ENCODE results near the gene C17orf67. TPM values are rescaled to one million over a fixed set of nuclear protein-coding genes. Genes with fewer than 3 reads are reported as not detected.

C17orf67 gene
- polyA plus RNA-seq, 1 donor from 2014 or later: 0.15 TPM

DNA sequence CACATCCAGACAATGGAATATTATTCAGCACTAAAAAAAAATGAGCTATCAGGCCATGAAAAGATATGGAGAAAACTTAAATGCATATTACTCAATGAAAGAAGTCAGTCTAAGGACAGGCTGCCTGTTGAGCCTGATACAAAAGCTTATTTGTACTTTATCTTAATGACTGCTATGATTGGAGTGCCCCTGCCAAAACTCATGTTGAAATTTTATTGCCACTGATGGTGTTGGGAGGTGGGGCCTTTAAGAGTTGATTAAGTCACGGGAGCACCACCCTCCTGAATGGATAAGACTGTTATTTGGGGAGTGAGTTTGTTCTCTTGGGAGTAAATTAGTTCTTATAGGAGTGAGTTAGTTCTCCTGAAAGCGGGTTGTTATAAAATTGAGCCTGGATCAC lies 9.9 kb downstream of the C17orf67 start:
- Histone ChIP-seq H3K4me2 (ENCODE audit: low read length) (no peak overlapping the region), H3K9me3 (ENCODE audit: low read length) (no peaks in the 10 kb centered on the region), H3K79me2 (replicated peaks; ENCODE audit: insufficient read depth, low read length) (no peaks in the 10 kb centered on the region), H3K27me3 (ENCODE audit: insufficient read depth, low read depth, low read length) (no peaks in the 10 kb centered on the region), H2AFZ (ENCODE audit: low read depth, low read length) (no peak overlapping the region), H3K4me3 (ENCODE audit: low read length) (no peak overlapping the region), H3K9me2 (ENCODE audit: insufficient read depth, low read length) (no peaks in the 10 kb centered on the region), H3K9ac (ENCODE audit: low read length) (no peak overlapping the region), H4K20me1 (ENCODE audit: insufficient read depth) (no peaks in the 10 kb centered on the region), H3K36me3 (ENCODE audit: insufficient read depth, low read length) (no peaks in the 10 kb centered on the region), H3F3A (ENCODE audit: insufficient read depth, low read length, poor library complexity, severe bottlenecking) (no peaks in the 10 kb centered on the region), H3K27ac (ENCODE audit: low read length) (no peak overlapping the region)
- TF ChIP-seq POLR2AphosphoS5 (IDR thresholded peaks at IDR 0.05) (no peak), CTCF (IDR thresholded peaks at IDR 0.05; ENCODE audit: poor library complexity, severe bottlenecking) (no peak), REST (IDR thresholded peaks at IDR 0.05; ENCODE audit: borderline replicate concordance) (no peak)

- no peaks in the 10 kb centered on the region for H4K20me1 ChIP-seq (ENCODE audit: insufficient read depth)
- no peak overlapping the region for H3K4me3 ChIP-seq (ENCODE audit: low read length)
- H3K79me2 ChIP-seq (replicated peaks; ENCODE audit: insufficient read depth, low read length): no peaks in the 10 kb centered on the region
- no peaks in the 10 kb centered on the region for H3K36me3 ChIP-seq (ENCODE audit: insufficient read depth, low read length)
- H3K27me3 ChIP-seq (ENCODE audit: insufficient read depth, low read depth, low read length): no peaks in the 10 kb centered on the region
- no peaks in the 10 kb centered on the region for H3K9me2 ChIP-seq (ENCODE audit: insufficient read depth, low read length)
- H3K9me3 ChIP-seq (ENCODE audit: low read length): no peaks in the 10 kb centered on the region
- no peaks in the 10 kb centered on the region for H3F3A ChIP-seq (ENCODE audit: insufficient read depth, low read length, poor library complexity, severe bottlenecking)
- H3K27ac ChIP-seq (ENCODE audit: low read length): no peak overlapping the region
- TF ChIP-seq EZH2 (IDR thresholded peaks at IDR 0.05; ENCODE audit: borderline replicate concordance, insufficient read depth, low read length, poor library complexity, severe bottlenecking) (no peak), EP300 (conservative IDR thresholded peaks at IDR 0.05; ENCODE audit: poor library complexity, severe bottlenecking) (no peak), SMC3 (conservative IDR thresholded peaks at IDR 0.05; ENCODE audit: poor library complexity) (no peak), MXI1 (conservative IDR thresholded peaks at IDR 0.05; ENCODE audit: poor library complexity, severe bottlenecking) (no peak), CTCF (IDR thresholded peaks at IDR 0.05; ENCODE audit: poor library complexity, severe bottlenecking) (no peak), REST (IDR thresholded peaks at IDR 0.05; ENCODE audit: borderline replicate concordance) (no peak), TAF1 (IDR thresholded peaks at IDR 0.05; ENCODE audit: low read depth) (no peak), RAD21 (conservative IDR thresholded peaks at IDR 0.05) (no peak), POLR2AphosphoS5 (IDR thresholded peaks at IDR 0.05) (no peak)
- H3K9ac ChIP-seq (ENCODE audit: low read length): no peak overlapping the region
- no peak overlapping the region for H3K4me2 ChIP-seq (ENCODE audit: low read length)
- no peak overlapping the region for H2AFZ ChIP-seq (ENCODE audit: low read depth, low read length)
Observed at GRCh38 chr17:56822725-56823124, 11.0 kb downstream of the C17orf67 start.

All from neural cell (in vitro differentiated cells).